Nephron progenitor cell (in vitro differentiated cells): ENCODE results near the gene HYDIN.

Experiments used
- DNase-seq: peaks from one replicate; pipeline ENCODE4 v3.0.0; 2021
- H3K27ac Mint-ChIP-seq: 2 replicates; pipeline ENCODE4 v1.8.0; 2021; ENCODE audit warnings: mild to moderate bottlenecking, moderate library complexity, mixed read lengths
- H3K27me3 Mint-ChIP-seq: 2 replicates; pipeline ENCODE4 v1.8.0; 2021; ENCODE audit warnings: mild to moderate bottlenecking, low read depth, mixed read lengths; ENCODE audit not compliant: poor library complexity
- H3K36me3 Mint-ChIP-seq: 2 replicates; pipeline ENCODE4 v1.8.0; 2021; ENCODE audit warnings: low read depth, mixed read lengths
- H3K4me1 Mint-ChIP-seq: 2 replicates; pipeline ENCODE4 v1.8.0; 2021; ENCODE audit warnings: mixed read lengths
- H3K4me3 Mint-ChIP-seq: 2 replicates; pipeline ENCODE4 v1.8.0; 2021; ENCODE audit warnings: mild to moderate bottlenecking, moderate library complexity, mixed read lengths
- H3K9me3 Mint-ChIP-seq: 2 replicates; pipeline ENCODE4 v1.8.0; 2021; ENCODE audit warnings: mild to moderate bottlenecking, moderate library complexity, mixed read lengths
- TF ChIP-seq, protein P1 (sequence below): fragments of 200-600 bp; sonication (generic); IDR thresholded peaks from 2 replicates; pipeline ENCODE4 v1.5.0; 2021; ENCODE audit warnings: antibody characterized with exemption

Gene HYDIN

GRCh38 chr16:70781800-70782199 is 448.7 kb downstream of the HYDIN start:
- Mint-ChIP-seq H3K36me3 (peaks cover 63% of the 10 kb centered on the region), H3K27me3 (peaks cover 3% of the 10 kb centered on the region), H3K4me1 (peaks cover 15% of the 10 kb centered on the region), H3K27ac (no peak overlapping the region), H3K9me3 (no peaks in the 10 kb centered on the region), H3K4me3 (no peak overlapping the region)
- DNase-seq = no peak
- TF ChIP-seq, protein P1, sequence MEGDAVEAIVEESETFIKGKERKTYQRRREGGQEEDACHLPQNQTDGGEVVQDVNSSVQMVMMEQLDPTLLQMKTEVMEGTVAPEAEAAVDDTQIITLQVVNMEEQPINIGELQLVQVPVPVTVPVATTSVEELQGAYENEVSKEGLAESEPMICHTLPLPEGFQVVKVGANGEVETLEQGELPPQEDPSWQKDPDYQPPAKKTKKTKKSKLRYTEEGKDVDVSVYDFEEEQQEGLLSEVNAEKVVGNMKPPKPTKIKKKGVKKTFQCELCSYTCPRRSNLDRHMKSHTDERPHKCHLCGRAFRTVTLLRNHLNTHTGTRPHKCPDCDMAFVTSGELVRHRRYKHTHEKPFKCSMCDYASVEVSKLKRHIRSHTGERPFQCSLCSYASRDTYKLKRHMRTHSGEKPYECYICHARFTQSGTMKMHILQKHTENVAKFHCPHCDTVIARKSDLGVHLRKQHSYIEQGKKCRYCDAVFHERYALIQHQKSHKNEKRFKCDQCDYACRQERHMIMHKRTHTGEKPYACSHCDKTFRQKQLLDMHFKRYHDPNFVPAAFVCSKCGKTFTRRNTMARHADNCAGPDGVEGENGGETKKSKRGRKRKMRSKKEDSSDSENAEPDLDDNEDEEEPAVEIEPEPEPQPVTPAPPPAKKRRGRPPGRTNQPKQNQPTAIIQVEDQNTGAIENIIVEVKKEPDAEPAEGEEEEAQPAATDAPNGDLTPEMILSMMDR = no peak

DNA sequence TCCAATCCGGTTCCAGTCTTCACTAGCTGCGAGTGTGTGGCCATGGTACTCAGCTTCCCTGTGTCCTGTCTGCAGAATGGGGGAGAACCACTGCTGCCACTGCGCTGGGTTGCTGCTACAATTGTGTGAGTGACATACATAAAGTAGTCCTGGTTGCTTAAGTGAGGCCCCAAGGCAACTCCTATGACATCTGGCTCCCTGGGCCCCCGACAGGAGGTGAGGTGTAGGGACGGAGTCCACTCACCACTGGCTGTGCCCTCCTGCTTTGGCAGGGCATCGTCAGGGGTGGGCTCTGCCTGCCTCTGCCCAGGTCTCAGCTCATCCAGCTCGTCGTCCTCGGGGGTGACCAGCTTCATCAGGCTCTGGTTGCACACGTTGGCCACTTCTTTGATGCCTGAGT is 450.0 kb downstream of the HYDIN start:
- Mint-ChIP-seq H3K4me3 (no peak overlapping the region), H3K4me1 (peaks cover 13% of the 10 kb centered on the region), H3K36me3 (peaks cover 62% of the 10 kb centered on the region), H3K27ac (no peak overlapping the region), H3K9me3 (no peaks in the 10 kb centered on the region), H3K27me3 (no peaks in the 10 kb centered on the region)
- TF ChIP-seq, protein P1 = no peak
- no peak for DNase-seq

DNA sequence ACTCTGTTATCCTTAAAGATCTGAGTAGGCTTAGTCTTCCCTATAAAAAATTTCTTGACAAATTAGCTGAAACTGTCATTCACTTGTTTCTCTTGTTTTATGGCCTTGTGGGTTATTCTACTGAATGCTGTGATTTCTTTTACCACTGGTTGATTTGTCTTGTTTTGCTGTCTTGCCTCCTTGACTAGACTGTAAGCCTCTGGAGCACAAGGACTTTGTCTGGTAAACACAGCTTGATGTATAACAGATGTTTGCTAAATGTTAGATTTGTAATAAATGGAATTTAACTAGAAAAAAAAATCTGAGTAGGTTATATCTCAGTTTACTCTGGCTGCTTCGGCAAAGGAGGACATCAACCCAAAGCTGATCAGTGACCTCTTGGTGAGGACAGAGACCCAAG is 451.2 kb downstream of the HYDIN start:
- H3K4me1 Mint-ChIP-seq = peaks cover 13% of the 10 kb centered on the region
- TF ChIP-seq, protein P1 = no peak
- no peaks in the 10 kb centered on the region for H3K27me3 Mint-ChIP-seq
- no peaks in the 10 kb centered on the region for H3K9me3 Mint-ChIP-seq
- no peak overlapping the region for H3K4me3 Mint-ChIP-seq
- DNase-seq = no peak
- H3K36me3 Mint-ChIP-seq = peaks cover 53% of the 10 kb centered on the region
- no peak overlapping the region for H3K27ac Mint-ChIP-seq

- peak overlapping the region; percentile 69 for H3K27ac Mint-ChIP-seq
- no peaks in the 10 kb centered on the region for H3K27me3 Mint-ChIP-seq
- H3K4me3 Mint-ChIP-seq = no peak overlapping the region
- DNase-seq = peak; percentile 82
- no peaks in the 10 kb centered on the region for H3K9me3 Mint-ChIP-seq
- TF ChIP-seq, protein P1 = no peak
- peaks cover 52% of the 10 kb centered on the region for H3K36me3 Mint-ChIP-seq
- peaks cover 13% of the 10 kb centered on the region for H3K4me1 Mint-ChIP-seq
Observed at GRCh38 chr16:70778901-70779309, 451.6 kb downstream of the HYDIN start.

GRCh38 chr16:70777973-70778406 is 452.5 kb downstream of the HYDIN start:
- Mint-ChIP-seq H3K4me1 (peaks cover 13% of the 10 kb centered on the region), H3K36me3 (peaks cover 43% of the 10 kb centered on the region), H3K27ac (no peak overlapping the region), H3K4me3 (no peak overlapping the region), H3K9me3 (no peaks in the 10 kb centered on the region), H3K27me3 (no peaks in the 10 kb centered on the region)
- DNase-seq = no peak
- TF ChIP-seq, protein P1 = no peak

GRCh38 chr16:70777496-70777895 is 453.0 kb downstream of the HYDIN start:
- no peak for DNase-seq
- Mint-ChIP-seq H3K9me3 (no peaks in the 10 kb centered on the region), H3K4me1 (peaks cover 13% of the 10 kb centered on the region), H3K27me3 (no peaks in the 10 kb centered on the region), H3K27ac (peak overlapping the region; percentile 59), H3K4me3 (no peak overlapping the region), H3K36me3 (peaks cover 38% of the 10 kb centered on the region)
- TF ChIP-seq, protein P1 = no peak
